Spleen (tissue), 11 donors: ENCODE results near the gene HDAC4. TPM values are rescaled to one million over a fixed set of nuclear protein-coding genes. Genes with fewer than 3 reads are reported as not detected.

ENCODE experiments used
- DNase-seq: peaks from one replicate; pipeline ENCODE4 v3.0.0-alpha.2; 2020
- H3K27ac ChIP-seq, 8 donors: fragments of 200-600 bp; sonication (generic) in 7 of 8; 1 replicate in 4 of 8; 2 replicates in 4 of 8; pipeline versions ENCODE4 v1.5.0 to v1.8.0; 2016 to 2021; ENCODE audit warnings: inconsistent platforms in 4 of 8, mild to moderate bottlenecking in 4 of 8, moderate library complexity in 1 of 8
- H3K27me3 ChIP-seq, 7 donors: fragments of 200-600 bp; sonication (generic) in 6 of 7; replicated peaks in 1 of 7; 1 replicate in 4 of 7; 2 replicates in 3 of 7; pipeline versions ENCODE4 v1.5.0 to v1.8.0; 2016 to 2021; ENCODE audit warnings: inconsistent platforms in 3 of 7, mild to moderate bottlenecking in 1 of 7
- H3K36me3 ChIP-seq, 6 donors: fragments of 200-600 bp; sonication (generic) in 5 of 6; 1 replicate in 4 of 6; 2 replicates in 2 of 6; pipeline versions ENCODE4 v1.5.0 to v1.8.0; 2016 to 2021; ENCODE audit warnings: inconsistent platforms in 2 of 6
- H3K4me1 ChIP-seq, 6 donors: fragments of 200-600 bp; sonication (generic) in 5 of 6; 1 replicate in 3 of 6; 2 replicates in 3 of 6; pipeline versions ENCODE4 v1.5.0 to v1.8.0; 2016 to 2021; ENCODE audit warnings: inconsistent platforms in 3 of 6
- H3K4me3 ChIP-seq, 8 donors: fragments of 200-600 bp; sonication (generic) in 7 of 8; 1 replicate in 4 of 8; 2 replicates in 4 of 8; pipeline versions ENCODE4 v1.5.0 to v1.8.0; 2016 to 2021; ENCODE audit warnings: inconsistent platforms in 4 of 8, mild to moderate bottlenecking in 4 of 8, moderate library complexity in 2 of 8
- H3K9me3 ChIP-seq, 8 donors: fragments of 200-600 bp; sonication (generic) in 7 of 8; 1 replicate in 4 of 8; 2 replicates in 4 of 8; pipeline versions ENCODE4 v1.5.0 to v1.8.0; 2016 to 2021; ENCODE audit warnings: inconsistent platforms in 4 of 8
- CTCF ChIP-seq, 11 experiments: fragments of 200-600 bp in 7 of 11; fragments of 450-650 bp in 4 of 11; sonication (generic) in 4 of 11; IDR thresholded peaks in 8 of 11; conservative IDR thresholded peaks in 3 of 11; 1 replicate in 7 of 11; 2 replicates in 4 of 11; pipeline versions ENCODE4 v1.4.0 to v1.8.0; 2016 to 2021; ENCODE audit warnings: antibody characterized with exemption in 11 of 11, inconsistent platforms in 4 of 11, mild to moderate bottlenecking in 1 of 11
- POLR2A ChIP-seq, 3 donors: fragments of 450-650 bp; IDR thresholded peaks; one replicate each; pipeline ENCODE4 v1.5.1; 2017; ENCODE audit warnings: antibody characterized with exemption in 3 of 3, mild to moderate bottlenecking in 1 of 3
- POLR2AphosphoS5 ChIP-seq, 3 donors: sonication (generic); formaldehyde crosslinking; IDR thresholded peaks; one replicate each; pipeline ENCODE4 v1.5.1; 2017; ENCODE audit warnings: antibody characterized with exemption in 3 of 3
- WGBS, 5 donors: extraction: QIAGEN DNeasy Blood & Tissue Kit in 3 of 5; methylation state at CpG; one replicate each; pipeline versions ENCODE4 v1.1.5 to v1.1.7; 2013 to 2018; 5-methylcytosine and 5-hydroxymethylcytosine counted together
- intact Hi-C: fragments of 100-400 bp; cut with DNase I; formaldehyde crosslinking; loops from one replicate; pipeline ENCODE4 v1.15.0; 2023; ENCODE audit warnings: low total_unique reads
- polyA plus RNA-seq, 3 donors: library from polyadenylated mRNA; stranded (reverse); fragments of 200-250 nt; gene quantifications; one replicate each; pipeline ENCODE4 v1.2.1, GENCODE V29; 2013
- total RNA-seq, 7 donors: library from RNA; depleted of rRNA in 3 of 7; stranded (reverse); fragments of >200 nt in 3 of 7; fragmentation: NEBNext Ultra II Directional in 4 of 7; extraction: Animal tissue kit (Norgen Biotek cat#: 25700) in 4 of 7; gene quantifications; one replicate each; pipeline versions ENCODE4 v1.1.0 to v1.2.1, GENCODE V29; 2016 to 2021
- donor health status: healthy with polysubstance abuse.
- donor health status: DM: no; HTN: no; CAD: no; lungs with moderate emphysema.
- donor health status: DM: no; HTN: no; CAD: no.
- donor health status: Bipolar disorder and iron deficiency.
- donor health status: healthy.
- donor health status: DM: no; HTN: no; CAD: no.
- donor health status: DM: yes; HTN: yes; CAD: no.

The HDAC4 gene
- total and polyA plus RNA-seq, 10 donors, result 3.2 to 122 (median 69.5) TPM

GRCh38 chr2:239042046-239042445 is 358.8 kb downstream of the HDAC4 start:
- H3K4me3 ChIP-seq, result no peak overlapping the region
- H3K27me3 ChIP-seq, result no peaks in the 10 kb centered on the region
- no peak overlapping the region for H3K27ac ChIP-seq
- intact Hi-C loops, result no loop called here
- no peaks in the 10 kb centered on the region for H3K9me3 ChIP-seq
- no peak for DNase-seq
- no peaks in the 10 kb centered on the region for H3K4me1 ChIP-seq
- H3K36me3 ChIP-seq, result no peaks in the 10 kb centered on the region
- 87 to 94% (median 93%) methylated on average over 10 of the region's 10 CpGs for WGBS, 5 donors
- no peak for TF ChIP-seq POLR2AphosphoS5 (IDR thresholded peaks at IDR 0.05)
- no peak for TF ChIP-seq POLR2A (IDR thresholded peaks at IDR 0.05)
- no peak for TF ChIP-seq CTCF (IDR thresholded peaks at IDR 0.05 in 8 of 11, conservative IDR thresholded peaks at IDR 0.05 in 3 of 11)

GRCh38 chr2:239041062-239041461 is 359.8 kb downstream of the HDAC4 start:
- no peaks in the 10 kb centered on the region for H3K36me3 ChIP-seq
- no peak for DNase-seq
- H3K9me3 ChIP-seq, result no peaks in the 10 kb centered on the region
- H3K27me3 ChIP-seq, result peaks cover 0 to 9% (median 0%) of the 10 kb centered on the region in 7 donors
- no peaks in the 10 kb centered on the region for H3K4me1 ChIP-seq
- no peak overlapping the region for H3K4me3 ChIP-seq
- 81 to 90% (median 86%) methylated on average over 14 of the region's 14 CpGs for WGBS, 5 donors
- H3K27ac ChIP-seq, result no peak overlapping the region
- TF ChIP-seq CTCF (IDR thresholded peaks at IDR 0.05 in 8 of 11, conservative IDR thresholded peaks at IDR 0.05 in 3 of 11) (no peak), POLR2AphosphoS5 (IDR thresholded peaks at IDR 0.05) (no peak), POLR2A (IDR thresholded peaks at IDR 0.05) (no peak)
- intact Hi-C loops, result no loop called here

GRCh38 chr2:239040152-239040761 is 360.6 kb downstream of the HDAC4 start:
- Histone ChIP-seq H3K36me3 (no peaks in the 10 kb centered on the region), H3K27me3 (peaks cover 0 to 10% (median 0%) of the 10 kb centered on the region in 7 donors), H3K9me3 (no peaks in the 10 kb centered on the region), H3K4me1 (peaks cover 0 to 5% (median 2%) of the 10 kb centered on the region in 6 donors), H3K27ac (no peak overlapping the region), H3K4me3 (no peak overlapping the region)
- no peak for TF ChIP-seq POLR2A (IDR thresholded peaks at IDR 0.05)
- TF ChIP-seq CTCF (IDR thresholded peaks at IDR 0.05 in 8 of 11, conservative IDR thresholded peaks at IDR 0.05 in 3 of 11), result no peak
- TF ChIP-seq POLR2AphosphoS5 (IDR thresholded peaks at IDR 0.05), result no peak
- 81 to 90% (median 85%) methylated on average over 6 to 15 of the region's 15 CpGs for WGBS, 5 donors
- no peak for DNase-seq
- intact Hi-C loops, result no loop called here

GRCh38 chr2:239039479-239039861 is 361.4 kb downstream of the HDAC4 start:
- Histone ChIP-seq H3K9me3 (no peaks in the 10 kb centered on the region), H3K4me3 (no peak overlapping the region), H3K36me3 (no peaks in the 10 kb centered on the region), H3K27ac (no peak overlapping the region), H3K4me1 (peaks cover 0 to 8% (median 3%) of the 10 kb centered on the region in 6 donors), H3K27me3 (peaks cover 0 to 17% (median 0%) of the 10 kb centered on the region in 7 donors)
- WGBS, 5 donors, result 77 to 91% (median 83%) methylated on average over 11 of the region's 11 CpGs
- TF ChIP-seq CTCF (IDR thresholded peaks at IDR 0.05 in 8 of 11, conservative IDR thresholded peaks at IDR 0.05 in 3 of 11) (no peak), POLR2A (IDR thresholded peaks at IDR 0.05) (no peak), POLR2AphosphoS5 (IDR thresholded peaks at IDR 0.05) (no peak)
- no peak for DNase-seq
- intact Hi-C loops, result loop anchor here (10.0 kb wide), 1 partner anchor 955 kb away; no protein-coding TSS in a partner anchor
